NCI-H128 (cell line): Measurements from ENCODE around the gene RSU1.

Experiments used
- DNase-seq: peaks from one replicate; lab custom pipeline; 2025; ENCODE audit not compliant: unreplicated experiment; lab: John Stamatoyannopoulos, UW

Gene RSU1

GRCh38 chr10:16745061-16745460, 72.2 kb downstream of the RSU1 start:
- no peak for DNase-seq

GRCh38 chr10:16742165-16742960, 74.9 kb downstream of the RSU1 start:
- DNase-seq, result no peak

- DNase-seq, result no peak
These were observed 75.7 kb downstream of the RSU1 start for GRCh38 chr10:16741540-16741939.

GRCh38 chr10:16737420-16737819, 79.8 kb downstream of the RSU1 start:
- DNase-seq, result no peak

GRCh38 chr10:16735671-16736070, 81.6 kb downstream of the RSU1 start:
- no peak for DNase-seq

GRCh38 chr10:16732376-16732775, 84.8 kb downstream of the RSU1 start:
- DNase-seq, result no peak

GRCh38 chr10:16728266-16728665, 89.0 kb downstream of the RSU1 start:
- DNase-seq, result no peak

GRCh38 chr10:16727666-16728065, 89.6 kb downstream of the RSU1 start:
- DNase-seq, result no peak

- DNase-seq, result no peak
These were observed 92.7 kb downstream of the RSU1 start for GRCh38 chr10:16724509-16724908.

GRCh38 chr10:16720812-16721211, 96.4 kb downstream of the RSU1 start:
- no peak for DNase-seq

- DNase-seq, result no peak
These were observed 99.4 kb downstream of the RSU1 start for GRCh38 chr10:16717622-16718395.

GRCh38 chr10:16716051-16716450, 101.2 kb downstream of the RSU1 start:
- DNase-seq, result no peak

GRCh38 chr10:16713290-16713689, 103.9 kb downstream of the RSU1 start:
- DNase-seq, result no peak

GRCh38 chr10:16712883-16713282, 104.3 kb downstream of the RSU1 start:
- no peak for DNase-seq

GRCh38 chr10:16700331-16700730, 116.9 kb downstream of the RSU1 start:
- no peak for DNase-seq

GRCh38 chr10:16699435-16700057, 117.7 kb downstream of the RSU1 start:
- DNase-seq, result no peak

- no peak for DNase-seq
These were observed 118.8 kb downstream of the RSU1 start for GRCh38 chr10:16698461-16698860.

GRCh38 chr10:16690417-16690816, 126.8 kb downstream of the RSU1 start:
- no peak for DNase-seq

GRCh38 chr10:16689696-16690095, 127.5 kb downstream of the RSU1 start:
- DNase-seq, result no peak

- no peak for DNase-seq
These were observed 128.0 kb downstream of the RSU1 start for GRCh38 chr10:16689227-16689626.

GRCh38 chr10:16686054-16686902, 130.9 kb downstream of the RSU1 start:
- DNase-seq, result no peak
